Urinary bladder (tissue), 4 donors: ENCODE measurements around the gene TLR6. TPM values are rescaled to one million over a fixed set of nuclear protein-coding genes. Genes with fewer than 3 reads are reported as not detected.

ENCODE experiments used
- DNase-seq: peaks from one replicate; pipeline ENCODE4 v3.0.0-alpha.2; 2015; ENCODE audit errors: extremely low spot score
- H3K27ac ChIP-seq: one replicate; pipeline ENCODE4 v1.5.1; 2013; ENCODE audit warnings: low read depth, mild to moderate bottlenecking, moderate library complexity
- H3K36me3 ChIP-seq: one replicate; pipeline ENCODE4 v1.6.1; 2013; ENCODE audit warnings: mild to moderate bottlenecking, moderate library complexity; ENCODE audit not compliant: insufficient read depth
- H3K4me1 ChIP-seq: one replicate; pipeline ENCODE4 v1.6.1; 2013; ENCODE audit warnings: mild to moderate bottlenecking, moderate library complexity; ENCODE audit not compliant: insufficient read depth
- H3K4me3 ChIP-seq: one replicate; pipeline ENCODE4 v1.5.1; 2013; ENCODE audit warnings: low read depth, low read length
- WGBS: extraction: QIAGEN DNeasy Blood & Tissue Kit; methylation state at CpG from one replicate; pipeline ENCODE4 v1.1.7; 2013; 5-methylcytosine and 5-hydroxymethylcytosine counted together
- polyA plus RNA-seq: library from polyadenylated mRNA; stranded (reverse); fragments of 200-250 nt; gene quantifications from one replicate; pipeline ENCODE4 v1.2.3, GENCODE V29; 2013
- total RNA-seq: library from RNA; depleted of rRNA; stranded (reverse); fragments of >200 nt; gene quantifications from one replicate; pipeline ENCODE4 v1.2.3, GENCODE V29; 2014
- donor health status: healthy with polysubstance abuse.
- donor health status: healthy.

Gene TLR6
- total and polyA plus RNA-seq, 2 donors: 0.58 to 8.8 TPM

DNA sequence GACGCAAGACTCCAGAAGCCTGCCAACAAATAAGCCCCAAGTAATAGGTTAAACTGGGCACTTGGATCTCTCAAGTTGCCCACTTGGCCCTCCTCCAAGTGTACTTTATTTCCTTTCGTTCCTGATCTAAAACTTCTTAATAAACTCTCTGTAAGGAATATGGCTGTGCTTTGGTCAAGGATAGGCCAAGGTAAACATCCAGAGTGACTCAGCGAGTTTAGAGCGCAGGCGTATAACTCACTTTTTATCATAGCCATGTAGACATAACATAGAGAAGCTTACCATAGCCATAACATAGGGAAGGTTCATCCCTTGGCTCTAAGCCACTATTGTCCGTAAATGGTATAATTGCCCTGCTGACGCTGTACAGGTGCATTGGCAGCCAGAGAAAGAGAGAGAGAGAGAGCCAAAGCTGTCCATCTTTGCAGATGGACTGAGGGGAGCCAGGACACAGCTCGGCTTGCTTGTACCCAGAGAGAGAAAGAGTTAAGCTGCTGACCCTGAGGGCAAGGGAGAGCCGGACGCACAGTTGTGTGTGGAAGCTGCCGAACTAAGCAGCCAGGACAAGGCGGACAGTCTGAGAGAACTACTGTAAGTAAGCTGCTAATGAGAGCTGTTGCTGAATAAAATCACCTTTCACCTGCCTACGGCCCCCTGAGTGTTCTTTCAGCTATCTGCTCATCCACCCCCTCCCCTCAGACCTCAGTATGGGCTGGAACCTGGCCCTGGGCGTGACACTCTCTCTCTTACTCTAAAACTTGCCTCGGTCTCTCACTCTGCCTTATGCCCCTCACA is 53.9 kb downstream of the TLR6 start:
- no peak overlapping the region for H3K27ac ChIP-seq
- DNase-seq: no peak
- H3K4me3 ChIP-seq: no peak overlapping the region
- WGBS: 95% methylated on average over 15 of the region's 15 CpGs
- no peaks in the 10 kb centered on the region for H3K4me1 ChIP-seq
- no peaks in the 10 kb centered on the region for H3K36me3 ChIP-seq

DNA sequence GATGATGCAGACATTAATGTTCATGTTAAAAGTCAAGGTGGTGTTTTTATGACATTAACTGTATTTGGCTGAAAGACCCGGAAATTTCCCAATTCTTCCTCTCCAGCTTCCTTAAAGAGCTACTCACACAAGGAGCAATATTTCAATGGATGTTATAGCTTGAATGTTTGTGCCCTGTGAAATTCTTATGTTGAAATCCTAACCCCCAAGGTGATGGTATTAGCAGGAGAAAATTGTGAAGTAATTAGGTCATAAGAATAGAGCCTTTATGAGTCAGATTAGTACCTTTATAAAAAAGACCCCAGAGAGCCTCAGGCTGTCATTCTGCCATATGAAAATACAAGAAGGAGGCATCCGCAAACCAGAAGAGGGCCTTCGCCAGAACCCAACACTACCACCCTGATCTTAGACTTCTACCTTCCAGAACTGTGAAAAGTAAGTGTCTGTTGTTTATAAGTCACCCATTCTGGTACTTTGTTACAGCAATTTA is 55.6 kb downstream of the TLR6 start:
- no peak overlapping the region for H3K4me3 ChIP-seq
- no peak overlapping the region for H3K27ac ChIP-seq
- no peaks in the 10 kb centered on the region for H3K4me1 ChIP-seq
- DNase-seq: no peak
- no peaks in the 10 kb centered on the region for H3K36me3 ChIP-seq
- 94% methylated on average over 3 of the region's 3 CpGs for WGBS

GRCh38 chr4:38800366-38800765 is 56.3 kb downstream of the TLR6 start:
- no peak overlapping the region for H3K4me3 ChIP-seq
- DNase-seq: no peak
- 92% methylated on average over 2 of the region's 2 CpGs for WGBS
- H3K36me3 ChIP-seq: no peaks in the 10 kb centered on the region
- no peaks in the 10 kb centered on the region for H3K4me1 ChIP-seq
- no peak overlapping the region for H3K27ac ChIP-seq

GRCh38 chr4:38795087-38795486 is 61.5 kb downstream of the TLR6 start:
- no peak overlapping the region for H3K27ac ChIP-seq
- H3K4me3 ChIP-seq: no peak overlapping the region
- H3K36me3 ChIP-seq: no peaks in the 10 kb centered on the region
- no peak for DNase-seq
- 90% methylated on average over 3 of the region's 3 CpGs for WGBS
- no peaks in the 10 kb centered on the region for H3K4me1 ChIP-seq

DNA sequence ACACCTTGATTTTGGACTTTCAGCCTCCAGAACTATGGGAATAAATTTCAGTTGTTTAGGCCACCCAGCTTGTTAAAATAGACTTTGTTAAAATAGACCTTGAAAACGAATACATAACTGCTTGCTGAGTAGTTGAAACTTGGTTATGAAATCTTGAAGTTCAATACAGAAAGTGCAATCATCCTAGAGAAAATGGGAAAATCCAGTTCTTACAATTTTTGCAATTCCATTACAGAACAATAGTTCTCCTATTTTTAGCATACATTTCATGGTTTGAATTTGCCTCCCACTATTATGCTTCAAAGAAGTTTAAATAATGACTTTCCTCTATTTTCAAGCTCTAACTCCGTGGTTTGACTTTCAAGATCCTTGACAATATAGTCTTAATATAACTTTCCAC is 62.6 kb downstream of the TLR6 start:
- 80% methylated on average over 2 of the region's 2 CpGs for WGBS
- H3K4me1 ChIP-seq: no peaks in the 10 kb centered on the region
- no peaks in the 10 kb centered on the region for H3K36me3 ChIP-seq

GRCh38 chr4:38791010-38791409 is 65.6 kb downstream of the TLR6 start:
- DNase-seq: no peak
- Histone ChIP-seq H3K36me3 (no peaks in the 10 kb centered on the region), H3K4me3 (no peak overlapping the region), H3K27ac (no peak overlapping the region), H3K4me1 (no peaks in the 10 kb centered on the region)
- 74% methylated on average over 2 of the region's 2 CpGs for WGBS

More for the DNA sequence above, 62.6 kb downstream of the TLR6 start:
- no peak overlapping the region for H3K4me3 ChIP-seq
- H3K27ac ChIP-seq: no peak overlapping the region
- no peak for DNase-seq

GRCh38 chr4:38788317-38788716 is 68.3 kb downstream of the TLR6 start:
- WGBS: 49% methylated on average over 1 of the region's 1 CpG
- Histone ChIP-seq H3K4me3 (no peak overlapping the region), H3K36me3 (no peaks in the 10 kb centered on the region), H3K4me1 (no peaks in the 10 kb centered on the region), H3K27ac (no peak overlapping the region)
- no peak for DNase-seq

DNA sequence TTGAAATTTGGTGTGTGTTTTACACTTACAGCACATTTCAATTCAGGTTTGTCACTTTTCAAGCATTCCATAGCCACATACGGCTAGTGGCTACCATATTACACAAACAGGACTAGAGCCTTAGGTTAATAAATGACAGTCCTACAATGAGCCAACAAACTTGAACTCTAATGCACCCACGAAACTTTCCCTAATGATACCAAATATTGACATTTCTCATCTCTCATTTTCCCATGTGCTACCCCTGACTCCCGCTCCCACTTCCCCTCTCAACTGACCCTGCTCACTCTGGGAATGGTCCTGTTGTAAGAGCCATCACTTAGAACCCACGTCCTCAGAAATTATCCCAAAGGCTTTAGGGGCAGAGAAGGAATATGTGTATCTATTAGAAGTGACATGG is 68.9 kb downstream of the TLR6 start:
- no peak for DNase-seq
- WGBS: 86% methylated on average over 4 of the region's 4 CpGs
- no peaks in the 10 kb centered on the region for H3K4me1 ChIP-seq
- H3K4me3 ChIP-seq: no peak overlapping the region
- H3K36me3 ChIP-seq: no peaks in the 10 kb centered on the region
- no peak overlapping the region for H3K27ac ChIP-seq

DNA sequence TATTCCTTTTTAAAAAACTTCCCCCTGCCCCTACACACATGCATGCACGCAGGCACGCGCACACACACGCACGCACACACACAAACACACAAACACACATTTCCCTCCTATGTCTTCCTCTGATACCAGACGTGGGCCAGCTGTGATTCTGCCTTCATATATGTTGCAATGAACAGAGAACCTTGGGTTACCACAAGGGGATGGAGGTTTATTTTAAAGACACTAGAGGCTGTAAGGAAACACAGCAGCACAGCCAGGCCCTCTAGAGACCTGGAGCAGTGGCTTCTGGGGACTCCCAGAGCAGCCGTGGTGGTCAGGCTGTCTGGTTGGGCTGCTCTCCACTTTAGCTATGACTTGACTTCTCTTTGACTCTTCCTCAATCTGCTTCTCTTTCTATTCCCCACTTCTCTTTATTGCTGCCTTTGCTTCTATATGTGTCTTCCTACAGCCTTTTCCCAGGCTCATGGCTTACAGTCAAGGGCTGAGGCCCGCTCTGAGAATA is 70.7 kb downstream of the TLR6 start:
- DNase-seq: no peak
- WGBS: 87% methylated on average over 8 of the region's 8 CpGs
- no peak overlapping the region for H3K4me3 ChIP-seq
- H3K4me1 ChIP-seq: no peaks in the 10 kb centered on the region
- no peak overlapping the region for H3K27ac ChIP-seq
- no peaks in the 10 kb centered on the region for H3K36me3 ChIP-seq

DNA sequence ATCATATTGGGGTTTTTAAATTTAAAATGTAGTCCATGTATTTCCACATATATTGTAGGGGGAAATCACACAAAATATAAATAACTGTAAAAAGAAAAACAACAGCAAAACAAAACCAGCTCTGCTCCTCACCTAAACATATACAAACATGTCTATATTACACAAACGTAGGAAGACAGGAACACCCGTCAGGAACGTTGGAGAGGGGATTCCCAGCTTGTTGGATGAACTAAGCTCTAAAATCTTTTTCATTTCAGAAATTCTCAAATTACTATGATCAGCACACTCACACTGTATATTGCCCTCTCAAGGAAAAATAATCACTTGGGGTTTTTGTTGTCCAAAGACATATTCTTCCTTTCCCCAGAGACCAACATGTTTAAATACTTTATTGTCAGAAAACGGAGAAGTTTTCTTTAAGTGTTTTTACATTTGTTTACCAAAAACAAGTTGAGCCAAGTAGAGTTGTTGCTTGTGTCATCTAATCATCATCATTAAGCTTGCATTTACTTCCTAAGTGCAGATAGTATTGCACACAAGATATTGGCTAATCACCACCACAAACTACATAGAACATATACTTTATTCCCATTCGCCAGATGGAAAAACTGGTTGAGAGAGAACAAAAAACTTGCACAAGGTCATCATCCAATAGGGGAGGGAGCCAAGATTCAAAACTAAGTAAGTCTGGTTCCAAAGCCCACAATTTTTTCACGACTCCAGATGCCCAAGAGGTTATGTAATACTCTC is 71.4 kb downstream of the TLR6 start:
- Histone ChIP-seq H3K36me3 (no peaks in the 10 kb centered on the region), H3K4me1 (no peaks in the 10 kb centered on the region), H3K4me3 (no peak overlapping the region), H3K27ac (no peak overlapping the region)
- 61% methylated on average over 6 of the region's 6 CpGs for WGBS
- DNase-seq: no peak

DNA sequence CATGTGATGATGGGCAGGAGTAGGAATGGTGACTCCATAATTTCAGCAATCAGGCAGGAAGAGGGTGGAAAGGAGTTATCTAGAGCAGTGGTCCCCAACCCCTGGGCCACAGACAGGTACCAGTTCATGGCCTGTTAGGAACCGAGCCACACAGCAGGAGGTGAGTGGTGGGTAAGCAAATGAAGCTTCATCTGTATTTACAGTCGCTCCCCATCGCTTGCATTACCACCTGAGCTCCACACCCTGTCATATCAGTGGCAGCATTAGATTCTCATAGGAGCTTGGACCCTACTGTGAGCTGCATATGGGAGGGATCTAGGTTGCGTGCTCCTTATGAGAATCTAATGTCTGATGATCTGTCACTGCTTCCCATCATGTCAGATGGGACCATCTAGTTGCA is 72.5 kb downstream of the TLR6 start:
- WGBS: 96% methylated on average over 4 of the region's 4 CpGs
- Histone ChIP-seq H3K4me3 (no peak overlapping the region), H3K36me3 (no peaks in the 10 kb centered on the region), H3K27ac (no peak overlapping the region), H3K4me1 (no peaks in the 10 kb centered on the region)
- DNase-seq: no peak

- WGBS: 88% methylated on average over 8 of the region's 8 CpGs
- H3K36me3 ChIP-seq: no peaks in the 10 kb centered on the region
- no peaks in the 10 kb centered on the region for H3K4me1 ChIP-seq
- no peak for DNase-seq
- H3K4me3 ChIP-seq: no peak overlapping the region
- H3K27ac ChIP-seq: no peak overlapping the region
Measured at GRCh38 chr4:38783109-38783460, 73.5 kb downstream of the TLR6 start.

GRCh38 chr4:38782452-38783108 is 74.0 kb downstream of the TLR6 start, which contains the start of gene TLR10:
TLR10 (minus strand) TSS chr4:38782990; CDS start chr4:38775590, 7,400 bp downstream.
- 40% methylated on average over 12 of the region's 12 CpGs for WGBS
- DNase-seq: no peak

More at GRCh38 chr4:38782452-38783108, 74.0 kb downstream of the TLR6 start, which contains the start of gene TLR10:
- Histone ChIP-seq H3K27ac (no peak within 1 kb of the TSS), H3K4me3 (no peak within 1 kb of the TSS), H3K36me3 (no peaks in the 10 kb centered on the region), H3K4me1 (no peaks in the 10 kb centered on the region)
